Spleen (tissue), 11 donors: Measurements from ENCODE around the gene ADGRA1. TPM values are rescaled to one million over a fixed set of nuclear protein-coding genes. Genes with fewer than 3 reads are reported as not detected.

Source experiments
- DNase-seq: peaks from one replicate; pipeline ENCODE4 v3.0.0-alpha.2; 2020
- H3K27ac ChIP-seq, 8 donors: fragments of 200-600 bp; sonication (generic) in 7 of 8; 1 replicate in 4 of 8; 2 replicates in 4 of 8; pipeline versions ENCODE4 v1.5.0 to v1.8.0; 2016 to 2021; ENCODE audit warnings: inconsistent platforms in 4 of 8, mild to moderate bottlenecking in 4 of 8, moderate library complexity in 1 of 8
- H3K27me3 ChIP-seq, 7 donors: fragments of 200-600 bp; sonication (generic) in 6 of 7; replicated peaks in 1 of 7; 1 replicate in 4 of 7; 2 replicates in 3 of 7; pipeline versions ENCODE4 v1.5.0 to v1.8.0; 2016 to 2021; ENCODE audit warnings: inconsistent platforms in 3 of 7, mild to moderate bottlenecking in 1 of 7
- H3K36me3 ChIP-seq, 6 donors: fragments of 200-600 bp; sonication (generic) in 5 of 6; 1 replicate in 4 of 6; 2 replicates in 2 of 6; pipeline versions ENCODE4 v1.5.0 to v1.8.0; 2016 to 2021; ENCODE audit warnings: inconsistent platforms in 2 of 6
- H3K4me1 ChIP-seq, 6 donors: fragments of 200-600 bp; sonication (generic) in 5 of 6; 1 replicate in 3 of 6; 2 replicates in 3 of 6; pipeline versions ENCODE4 v1.5.0 to v1.8.0; 2016 to 2021; ENCODE audit warnings: inconsistent platforms in 3 of 6
- H3K4me3 ChIP-seq, 8 donors: fragments of 200-600 bp; sonication (generic) in 7 of 8; 1 replicate in 4 of 8; 2 replicates in 4 of 8; pipeline versions ENCODE4 v1.5.0 to v1.8.0; 2016 to 2021; ENCODE audit warnings: inconsistent platforms in 4 of 8, mild to moderate bottlenecking in 4 of 8, moderate library complexity in 2 of 8
- H3K9me3 ChIP-seq, 8 donors: fragments of 200-600 bp; sonication (generic) in 7 of 8; 1 replicate in 4 of 8; 2 replicates in 4 of 8; pipeline versions ENCODE4 v1.5.0 to v1.8.0; 2016 to 2021; ENCODE audit warnings: inconsistent platforms in 4 of 8
- CTCF ChIP-seq, 11 experiments: fragments of 200-600 bp in 7 of 11; fragments of 450-650 bp in 4 of 11; sonication (generic) in 4 of 11; IDR thresholded peaks in 8 of 11; conservative IDR thresholded peaks in 3 of 11; 1 replicate in 7 of 11; 2 replicates in 4 of 11; pipeline versions ENCODE4 v1.4.0 to v1.8.0; 2016 to 2021; ENCODE audit warnings: antibody characterized with exemption in 11 of 11, inconsistent platforms in 4 of 11, mild to moderate bottlenecking in 1 of 11
- POLR2A ChIP-seq, 3 donors: fragments of 450-650 bp; IDR thresholded peaks; one replicate each; pipeline ENCODE4 v1.5.1; 2017; ENCODE audit warnings: antibody characterized with exemption in 3 of 3, mild to moderate bottlenecking in 1 of 3
- POLR2AphosphoS5 ChIP-seq, 3 donors: sonication (generic); formaldehyde crosslinking; IDR thresholded peaks; one replicate each; pipeline ENCODE4 v1.5.1; 2017; ENCODE audit warnings: antibody characterized with exemption in 3 of 3
- WGBS, 5 donors: extraction: QIAGEN DNeasy Blood & Tissue Kit in 3 of 5; methylation state at CpG; one replicate each; pipeline versions ENCODE4 v1.1.5 to v1.1.7; 2013 to 2018; 5-methylcytosine and 5-hydroxymethylcytosine counted together
- intact Hi-C: fragments of 100-400 bp; cut with DNase I; formaldehyde crosslinking; loops from one replicate; pipeline ENCODE4 v1.15.0; 2023; ENCODE audit warnings: low total_unique reads
- polyA plus RNA-seq, 3 donors: library from polyadenylated mRNA; stranded (reverse); fragments of 200-250 nt; gene quantifications; one replicate each; pipeline ENCODE4 v1.2.1, GENCODE V29; 2013
- total RNA-seq, 7 donors: library from RNA; depleted of rRNA in 3 of 7; stranded (reverse); fragments of >200 nt in 3 of 7; fragmentation: NEBNext Ultra II Directional in 4 of 7; extraction: Animal tissue kit (Norgen Biotek cat#: 25700) in 4 of 7; gene quantifications; one replicate each; pipeline versions ENCODE4 v1.1.0 to v1.2.1, GENCODE V29; 2016 to 2021
- donor health status: healthy with polysubstance abuse.
- donor health status: DM: no; HTN: no; CAD: no; lungs with moderate emphysema.
- donor health status: DM: no; HTN: no; CAD: no.
- donor health status: Bipolar disorder and iron deficiency.
- donor health status: healthy.
- donor health status: DM: no; HTN: no; CAD: no.
- donor health status: DM: yes; HTN: yes; CAD: no.

ADGRA1 gene
- total and polyA plus RNA-seq, 10 donors, result 0.02 to 0.34 (median 0.19) TPM; not detected in 6

- no peak for TF ChIP-seq CTCF (IDR thresholded peaks at IDR 0.05 in 8 of 11, conservative IDR thresholded peaks at IDR 0.05 in 3 of 11)
- no peak for TF ChIP-seq POLR2AphosphoS5 (IDR thresholded peaks at IDR 0.05)
- TF ChIP-seq POLR2A (IDR thresholded peaks at IDR 0.05), result no peak
- Histone ChIP-seq H3K4me3 (no peak overlapping the region), H3K27ac (no peak overlapping the region), H3K27me3 (peaks cover 0 to 31% (median 0%) of the 10 kb centered on the region in 7 donors), H3K9me3 (no peaks in the 10 kb centered on the region), H3K36me3 (no peaks in the 10 kb centered on the region), H3K4me1 (no peaks in the 10 kb centered on the region)
- DNase-seq, result peak; percentile 41
- intact Hi-C loops, result no loop called here
- 90 to 93% (median 91%) methylated on average over 33 of the region's 33 CpGs for WGBS, 5 donors
Observed at GRCh38 chr10:133180192-133180964, 92.7 kb downstream of the ADGRA1 start.

- intact Hi-C loops, result no loop called here
- no peaks in the 10 kb centered on the region for H3K36me3 ChIP-seq
- TF ChIP-seq CTCF (IDR thresholded peaks at IDR 0.05 in 8 of 11, conservative IDR thresholded peaks at IDR 0.05 in 3 of 11), result no peak
- no peak for TF ChIP-seq POLR2AphosphoS5 (IDR thresholded peaks at IDR 0.05)
- TF ChIP-seq POLR2A (IDR thresholded peaks at IDR 0.05), result no peak
- H3K4me1 ChIP-seq, result no peaks in the 10 kb centered on the region
- no peak overlapping the region for H3K4me3 ChIP-seq
- H3K27me3 ChIP-seq, result peaks cover 0 to 34% (median 0%) of the 10 kb centered on the region in 7 donors
- peak; percentile 72 for DNase-seq
- H3K27ac ChIP-seq, result no peak overlapping the region
- no peaks in the 10 kb centered on the region for H3K9me3 ChIP-seq
- 80 to 93% (median 89%) methylated on average over 20 to 23 of the region's 23 CpGs for WGBS, 5 donors
Observed at GRCh38 chr10:133180965-133181639, 93.4 kb downstream of the ADGRA1 start.

Other genes starting within 250 kb of the ADGRA1 start
- gene CFAP46, start 145.4 kb upstream of the ADGRA1 start, total RNA-seq, result 1 to 10 TPM in 1 of 7 donors, under 1 TPM in 5, not detected in 1; 0.09 to 1.1 (median 0.45) TPM
- gene CFAP46, start 145.4 kb upstream of the ADGRA1 start, polyA plus RNA-seq, result under 1 TPM in 2 of 3 donors, not detected in 1; 0.03 to 0.08 TPM
- 1 to 10 TPM in 5 of 7 donors, under 1 TPM in 2; 0.32 to 3.5 (median 2.5) TPM for gene KNDC1, start 72.3 kb downstream of the ADGRA1 start, total RNA-seq
- gene KNDC1, start 72.3 kb downstream of the ADGRA1 start, polyA plus RNA-seq, result under 1 TPM; 0.05 to 0.43 (median 0.29) TPM
- under 1 TPM in 3 of 7 donors, not detected in 4; 0.41 to 0.54 (median 0.43) TPM for gene UTF1, start 142.3 kb downstream of the ADGRA1 start, total RNA-seq
- gene UTF1, start 142.3 kb downstream of the ADGRA1 start, polyA plus RNA-seq, result under 1 TPM; 0.10 to 0.23 (median 0.13) TPM
- gene VENTX, start 149.9 kb downstream of the ADGRA1 start, total RNA-seq, result 10 to 100 TPM in 1 of 7 donors, 1 to 10 TPM in 6; 1.7 to 10.4 (median 3.4) TPM
- 1 to 10 TPM in 2 of 3 donors, under 1 TPM in 1; 0.76 to 6.3 (median 2.9) TPM for gene VENTX, start 149.9 kb downstream of the ADGRA1 start, polyA plus RNA-seq
- gene ADAM8, start 188.9 kb downstream of the ADGRA1 start, total RNA-seq, result 100 to 1,000 TPM in 3 of 7 donors, 10 to 100 TPM in 4; 43.3 to 177 (median 99.1) TPM
- 10 to 100 TPM; 10.1 to 27.2 (median 20.4) TPM for gene ADAM8, start 188.9 kb downstream of the ADGRA1 start, polyA plus RNA-seq
- gene TUBGCP2, start 220.9 kb downstream of the ADGRA1 start, total RNA-seq, result 10 to 100 TPM; 40.2 to 61.2 (median 51.9) TPM
- gene TUBGCP2, start 220.9 kb downstream of the ADGRA1 start, polyA plus RNA-seq, result 100 to 1,000 TPM in 2 of 3 donors, 10 to 100 TPM in 1; 85.2 to 201 (median 132) TPM
- 10 to 100 TPM; 26.3 to 33.1 (median 29.2) TPM for gene ZNF511, start 221.0 kb downstream of the ADGRA1 start, total RNA-seq
- gene ZNF511, start 221.0 kb downstream of the ADGRA1 start, polyA plus RNA-seq, result 10 to 100 TPM; 43.3 to 50.6 (median 44.7) TPM
- gene CALY, start 249.0 kb downstream of the ADGRA1 start, total RNA-seq, result 1 to 10 TPM in 3 of 7 donors, under 1 TPM in 3, not detected in 1; 0.30 to 3.4 (median 0.94) TPM
- under 1 TPM; 0.04 to 0.12 (median 0.10) TPM for gene CALY, start 249.0 kb downstream of the ADGRA1 start, polyA plus RNA-seq